B cell (primary cell): Measurements from ENCODE around the gene NDUFV3.
"Not testable (repeated sequence)": the region's sequence is repeated elsewhere in the genome, so short reads cannot be mapped to it uniquely, and the experiment has no call there.

Experiments
- CTCF ChIP-seq: fragments of 200-600 bp; IDR thresholded peaks from one replicate; pipeline ENCODE4 v1.8.0; 2022; ENCODE audit warnings: antibody characterized with exemption, mild to moderate bottlenecking
- EZH2 ChIP-seq: IDR thresholded peaks from 2 replicates; pipeline ENCODE4 v1.6.1; 2012; ENCODE audit warnings: borderline replicate concordance, low read depth, mild to moderate bottlenecking, moderate library complexity, low read length; ENCODE audit not compliant: insufficient read depth, poor library complexity, severe bottlenecking

DNA sequence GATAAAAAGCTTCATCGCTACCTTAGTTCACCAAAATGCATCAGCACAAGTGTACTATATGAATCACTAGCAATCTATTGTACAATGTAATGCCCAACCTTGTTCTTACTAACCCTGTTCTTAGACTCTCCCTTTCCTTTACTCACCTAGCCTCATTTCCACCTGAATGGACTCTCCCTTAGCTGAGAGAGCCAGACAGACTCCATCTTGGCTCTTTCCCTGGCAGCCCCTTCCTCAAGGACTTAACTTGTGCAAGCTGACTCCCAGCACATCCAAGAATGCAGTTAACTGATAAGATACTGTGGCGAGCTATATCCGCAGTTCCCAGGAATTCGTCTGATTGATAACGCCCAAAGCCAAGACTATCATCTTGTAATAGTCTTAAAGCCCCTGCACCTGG, 43.3 kb downstream of the NDUFV3 start:
- not testable (repeated sequence) for TF ChIP-seq CTCF, EZH2
